ENCODE results near the gene EEA1.

EEA1 gene

DNA sequence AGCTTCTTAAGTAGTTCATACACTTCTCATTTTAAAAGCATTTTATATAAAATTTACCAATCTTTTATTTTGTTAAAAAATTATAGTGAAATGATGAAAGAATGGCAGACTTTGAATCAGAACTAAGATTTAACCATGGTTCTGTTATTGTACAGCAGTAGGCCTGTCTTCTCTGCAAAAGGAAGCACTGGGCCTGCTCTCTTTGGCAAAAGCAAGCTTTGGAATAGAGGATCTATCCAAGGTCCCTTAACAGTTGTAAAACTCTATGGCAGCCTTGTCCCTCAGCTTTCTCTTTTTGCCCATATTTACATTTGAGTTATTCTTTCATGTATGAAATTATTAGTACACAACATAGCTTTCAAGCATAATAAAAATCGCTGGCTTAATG is 143.5 kb downstream of the EEA1 start:
- DNase-seq (ENCODE audit: extremely low read depth, low read depth), result no peak
- TF ChIP-seq CTCF (IDR thresholded peaks at IDR 0.05; ENCODE audit: low read depth, low read length), result no peak

DNA sequence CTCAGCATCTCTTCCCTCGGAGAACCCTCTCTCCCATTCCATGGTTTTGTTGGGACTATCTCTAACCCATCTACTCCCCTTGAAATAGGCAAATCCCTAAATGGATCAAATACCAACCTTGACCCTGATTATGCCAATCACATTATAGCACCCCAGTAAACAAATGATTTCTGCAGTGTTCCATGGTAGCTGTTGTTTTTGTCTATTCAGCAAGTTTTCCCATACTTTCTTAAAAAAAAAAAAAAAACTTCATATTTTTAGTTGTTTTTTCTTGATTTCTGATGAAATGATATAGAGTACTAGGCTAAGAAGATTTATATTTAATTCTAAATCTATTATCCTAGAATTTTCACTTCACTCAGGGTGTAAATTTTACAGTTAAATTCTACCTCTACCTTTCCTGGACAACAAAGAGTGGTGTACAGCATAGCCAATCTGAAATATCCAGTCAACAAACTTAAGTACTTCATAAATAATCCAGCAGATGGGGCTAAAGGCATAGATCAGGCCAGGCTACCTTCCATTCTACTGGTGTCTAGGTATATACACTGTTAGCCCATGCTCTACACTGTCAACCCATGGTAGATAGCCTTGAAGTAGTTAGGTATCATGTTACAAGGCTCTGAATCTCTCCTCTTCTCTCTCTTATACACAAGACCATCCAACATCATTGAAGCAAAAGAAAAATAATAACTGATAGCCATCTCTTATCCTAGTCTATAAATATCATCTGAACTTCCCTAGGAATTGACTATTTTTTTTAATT is 144.1 kb downstream of the EEA1 start:
- DNase-seq (ENCODE audit: extremely low read depth, low read depth), result no peak
- TF ChIP-seq CTCF (IDR thresholded peaks at IDR 0.05; ENCODE audit: low read depth, low read length), result peak; percentile 31

DNA sequence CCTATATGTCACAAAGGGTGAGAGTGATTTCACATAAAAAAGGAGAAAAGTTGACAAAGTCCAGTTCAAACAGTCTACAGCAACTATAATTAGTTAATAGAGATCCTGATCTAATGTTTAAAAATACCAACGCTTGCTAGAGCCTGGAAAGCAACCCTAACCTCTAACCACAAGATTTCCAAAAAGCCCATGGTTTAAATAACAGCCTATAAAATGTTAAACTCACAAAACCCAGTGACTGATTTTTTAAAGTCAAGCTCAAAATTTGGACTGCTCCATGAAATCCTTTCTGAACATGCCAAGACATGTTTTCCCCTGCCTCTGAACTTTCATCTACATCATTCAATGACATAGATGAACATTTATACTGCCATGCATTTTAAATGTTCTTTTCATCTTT is 144.7 kb downstream of the EEA1 start:
- peak; percentile 38 for DNase-seq (ENCODE audit: extremely low read depth, low read depth)
- TF ChIP-seq CTCF (IDR thresholded peaks at IDR 0.05; ENCODE audit: low read depth, low read length), result no peak

DNA sequence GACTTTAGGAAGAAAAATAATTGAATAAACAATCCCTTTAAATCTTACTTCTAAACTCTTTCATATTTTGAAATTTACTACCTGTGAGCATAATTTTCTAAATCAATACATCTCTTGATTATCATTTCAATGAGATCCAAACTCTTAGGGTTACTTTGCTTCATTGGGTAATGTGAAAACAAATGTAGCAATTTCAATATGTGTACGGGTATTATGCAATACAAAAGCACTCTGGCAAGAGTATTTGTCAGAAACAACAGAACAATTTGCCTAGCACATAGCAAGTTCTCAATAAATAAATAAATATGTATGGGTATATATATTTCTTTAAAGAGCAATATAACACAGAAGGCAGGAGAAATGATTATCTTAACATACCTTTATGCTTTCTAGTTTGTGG is 149.2 kb downstream of the EEA1 start:
- DNase-seq (ENCODE audit: extremely low read depth, low read depth), result no peak
- TF ChIP-seq CTCF (IDR thresholded peaks at IDR 0.05; ENCODE audit: low read depth, low read length), result no peak

DNA sequence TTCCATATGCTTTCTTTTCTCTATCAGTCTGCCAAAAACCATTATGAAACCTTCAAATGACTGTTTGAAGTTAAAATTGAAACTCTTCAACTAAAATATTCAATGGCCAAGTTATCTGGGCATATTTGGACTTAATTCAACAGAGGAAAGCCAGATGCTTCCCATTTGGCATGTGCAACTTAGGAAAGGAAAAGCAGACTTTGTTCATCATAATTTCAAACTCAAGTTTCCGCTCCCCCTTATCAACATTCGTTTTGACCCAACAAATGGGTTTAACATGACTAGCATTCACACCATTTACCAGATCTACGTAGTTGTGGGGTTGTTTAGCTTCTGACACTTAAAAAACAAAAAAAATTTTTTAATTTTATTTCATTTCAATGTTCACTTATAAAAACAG is 150.6 kb downstream of the EEA1 start:
- TF ChIP-seq CTCF (IDR thresholded peaks at IDR 0.05; ENCODE audit: low read depth, low read length), result no peak
- DNase-seq (ENCODE audit: extremely low read depth, low read depth), result no peak

- DNase-seq (ENCODE audit: extremely low read depth, low read depth), result no peak
- no peak for TF ChIP-seq CTCF (IDR thresholded peaks at IDR 0.05; ENCODE audit: low read depth, low read length)
Observed at GRCh38 chr12:92775416-92775815, 153.7 kb downstream of the EEA1 start.

DNA sequence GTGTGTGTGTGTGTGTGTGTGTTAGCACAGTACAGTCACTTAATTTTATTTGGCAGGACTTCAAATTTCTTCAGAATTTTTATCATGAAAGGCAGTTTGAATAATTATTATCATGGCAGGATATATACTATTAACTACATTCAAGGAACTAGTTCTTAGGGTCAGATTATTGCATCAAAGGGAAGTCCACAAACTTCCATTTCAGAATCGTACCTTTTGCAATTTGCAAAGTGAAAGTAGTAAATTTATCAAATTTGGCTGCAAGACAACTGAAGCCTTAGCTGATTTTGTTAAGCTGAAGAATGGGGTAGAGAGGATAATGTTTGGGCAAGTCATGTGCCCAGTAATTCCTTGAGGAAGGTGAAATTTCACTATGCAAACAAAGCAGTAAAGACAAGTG is 158.1 kb downstream of the EEA1 start:
- DNase-seq (ENCODE audit: extremely low read depth, low read depth), result no peak
- TF ChIP-seq CTCF (IDR thresholded peaks at IDR 0.05; ENCODE audit: low read depth, low read length), result no peak

Data from AG09319 (cell line).